ENCODE results near the gene SCUBE3.

SCUBE3 gene

GRCh38 chr6:35214869-35215664 is 1.3 kb downstream of the SCUBE3 start:
- FAIRE-seq = no peak

- no peak for FAIRE-seq
These were observed 2.1 kb downstream of the SCUBE3 start for GRCh38 chr6:35215665-35216411.

- no peak for FAIRE-seq
These were observed 2.6 kb downstream of the SCUBE3 start for GRCh38 chr6:35216412-35216732.

- FAIRE-seq = no peak
These were observed 3.4 kb downstream of the SCUBE3 start for GRCh38 chr6:35216851-35217811.

GRCh38 chr6:35218021-35218420 is 4.3 kb downstream of the SCUBE3 start:
- no peak for FAIRE-seq

GRCh38 chr6:35218456-35218855 is 4.7 kb downstream of the SCUBE3 start:
- FAIRE-seq = no peak

GRCh38 chr6:35219683-35220326 is 6.0 kb downstream of the SCUBE3 start:
- FAIRE-seq = no peak

- no peak for FAIRE-seq
These were observed 7.0 kb downstream of the SCUBE3 start for GRCh38 chr6:35220711-35221110.

- FAIRE-seq = no peak
These were observed 9.6 kb downstream of the SCUBE3 start for GRCh38 chr6:35223396-35223795.

- no peak for FAIRE-seq
These were observed 11.0 kb downstream of the SCUBE3 start for GRCh38 chr6:35224720-35225119.

GRCh38 chr6:35228481-35228880 is 14.7 kb downstream of the SCUBE3 start:
- no peak for FAIRE-seq

- FAIRE-seq = no peak
These were observed 15.5 kb downstream of the SCUBE3 start for GRCh38 chr6:35229304-35229703.

GRCh38 chr6:35230498-35230897 is 16.7 kb downstream of the SCUBE3 start:
- no peak for FAIRE-seq

- no peak for FAIRE-seq
These were observed 17.2 kb downstream of the SCUBE3 start for GRCh38 chr6:35230950-35231349.

- FAIRE-seq = no peak
These were observed 17.8 kb downstream of the SCUBE3 start for GRCh38 chr6:35231563-35231962.

- no peak for FAIRE-seq
These were observed 21.1 kb downstream of the SCUBE3 start for GRCh38 chr6:35234901-35235300.

- no peak for FAIRE-seq
These were observed 22.5 kb downstream of the SCUBE3 start for GRCh38 chr6:35236223-35236622.

GRCh38 chr6:35237476-35237875 is 23.7 kb downstream of the SCUBE3 start:
- no peak for FAIRE-seq

GRCh38 chr6:35238843-35239289 is 25.1 kb downstream of the SCUBE3 start:
- FAIRE-seq = no peak

- FAIRE-seq = no peak
These were observed 25.8 kb downstream of the SCUBE3 start for GRCh38 chr6:35239581-35239980.

GRCh38 chr6:35240838-35241801 is 27.4 kb downstream of the SCUBE3 start:
- peak; percentile 37 for FAIRE-seq

All from G401.6 (cell line).